ENCODE data around the gene PDCD1.

The PDCD1 gene

GRCh38 chr2:241849616-241850543 is 8.8 kb downstream of the PDCD1 start:
- H3K9me3 ChIP-seq (ENCODE audit: insufficient read depth, low read length), result no peaks in the 10 kb centered on the region
- H3K4me3 ChIP-seq (ENCODE audit: low read length), result no peak overlapping the region
- no peaks in the 10 kb centered on the region for H3K36me3 ChIP-seq (replicated peaks; ENCODE audit: low read depth, low read length)
- no peak overlapping the region for H3K27ac ChIP-seq (ENCODE audit: low read length)
- H2AFZ ChIP-seq (ENCODE audit: low read depth, low read length), result no peak overlapping the region
- no peak for TF ChIP-seq CTCF (IDR thresholded peaks at IDR 0.05; ENCODE audit: low read depth, low read length)
- TF ChIP-seq EZH2phosphoT487 (IDR thresholded peaks at IDR 0.05; ENCODE audit: low read depth), result no peak
- no peak overlapping the region for H3K4me2 ChIP-seq (ENCODE audit: low read length)
- H3K9ac ChIP-seq (ENCODE audit: low read length), result no peak overlapping the region
- no peaks in the 10 kb centered on the region for H3K79me2 ChIP-seq (ENCODE audit: low read length)
- no peaks in the 10 kb centered on the region for H4K20me1 ChIP-seq (ENCODE audit: insufficient read depth, low read length)
- no peaks in the 10 kb centered on the region for H3K4me1 ChIP-seq (ENCODE audit: low read length)
- H3K27me3 ChIP-seq (ENCODE audit: low read depth, low read length), result no peaks in the 10 kb centered on the region

GRCh38 chr2:241848761-241849615 is 9.7 kb downstream of the PDCD1 start:
- Histone ChIP-seq H3K9me3 (ENCODE audit: insufficient read depth, low read length) (no peaks in the 10 kb centered on the region), H3K27me3 (ENCODE audit: low read depth, low read length) (no peaks in the 10 kb centered on the region), H4K20me1 (ENCODE audit: insufficient read depth, low read length) (no peaks in the 10 kb centered on the region), H3K4me1 (ENCODE audit: low read length) (peaks cover 3% of the 10 kb centered on the region; the same call in 1 of the 2 replicates), H3K79me2 (ENCODE audit: low read length) (no peaks in the 10 kb centered on the region), H3K4me3 (ENCODE audit: low read length) (no peak overlapping the region), H3K4me2 (ENCODE audit: low read length) (no peak overlapping the region), H3K36me3 (replicated peaks; ENCODE audit: low read depth, low read length) (no peaks in the 10 kb centered on the region), H3K27ac (ENCODE audit: low read length) (no peak overlapping the region), H3K9ac (ENCODE audit: low read length) (no peak overlapping the region), H2AFZ (ENCODE audit: low read depth, low read length) (no peak overlapping the region)
- no peak for TF ChIP-seq EZH2phosphoT487 (IDR thresholded peaks at IDR 0.05; ENCODE audit: low read depth)
- no peak for TF ChIP-seq CTCF (IDR thresholded peaks at IDR 0.05; ENCODE audit: low read depth, low read length)

GRCh38 chr2:241846406-241846805 is 12.3 kb downstream of the PDCD1 start:
- Histone ChIP-seq H3K4me2 (ENCODE audit: low read length) (no peak overlapping the region), H3K9me3 (ENCODE audit: insufficient read depth, low read length) (no peaks in the 10 kb centered on the region), H3K79me2 (ENCODE audit: low read length) (no peaks in the 10 kb centered on the region), H3K4me3 (ENCODE audit: low read length) (no peak overlapping the region), H3K27me3 (ENCODE audit: low read depth, low read length) (no peaks in the 10 kb centered on the region), H3K36me3 (replicated peaks; ENCODE audit: low read depth, low read length) (no peaks in the 10 kb centered on the region), H2AFZ (ENCODE audit: low read depth, low read length) (no peak overlapping the region), H3K27ac (ENCODE audit: low read length) (no peak overlapping the region), H3K9ac (ENCODE audit: low read length) (no peak overlapping the region), H3K4me1 (ENCODE audit: low read length) (peaks cover 3% of the 10 kb centered on the region; the same call in 1 of the 2 replicates), H4K20me1 (ENCODE audit: insufficient read depth, low read length) (no peaks in the 10 kb centered on the region)
- TF ChIP-seq EZH2phosphoT487 (IDR thresholded peaks at IDR 0.05; ENCODE audit: low read depth), result no peak
- no peak for TF ChIP-seq CTCF (IDR thresholded peaks at IDR 0.05; ENCODE audit: low read depth, low read length)
